ENCODE measurements around the gene ATG101.
A peak's percentile ranks its signal among the peaks of the same experiment; 100 is the strongest.
"Not testable (repeated sequence)": the region's sequence is repeated elsewhere in the genome, so short reads cannot be mapped to it uniquely, and the experiment has no call there.

The ATG101 gene

DNA sequence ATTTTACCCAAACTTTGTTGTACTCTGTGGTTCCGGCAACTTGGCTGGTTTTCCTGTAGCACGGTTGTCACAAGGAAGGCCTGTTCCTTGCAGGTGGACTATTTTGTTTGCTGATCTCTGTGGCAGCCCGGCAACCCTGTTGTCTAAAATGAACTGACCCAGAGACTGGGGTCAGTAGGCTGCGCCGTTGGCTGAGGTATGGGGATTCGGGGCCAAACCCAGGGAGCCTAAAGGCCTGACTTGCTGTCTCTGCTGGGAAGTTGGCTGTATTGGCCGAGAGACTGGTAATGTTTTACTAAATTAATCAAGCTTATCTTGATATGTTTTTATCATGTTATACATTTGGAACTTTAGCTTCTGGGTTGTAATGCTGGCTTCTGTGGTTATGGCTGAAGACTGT, 23.6 kb downstream of the ATG101 start:
- POLR2A ChIA-PET: interaction anchor here (0.7 kb wide), 1 partner anchor 64 kb away, joined by 3 read pairs; no protein-coding TSS in a partner anchor
- DNase-seq (ENCODE audit: extremely low spot score): no peak
- CTCF ChIA-PET: interaction anchor here (2.1 to 2.3 kb wide), 3 partner anchors 9 to 68 kb away, joined by 8 to 22 read pairs (median 14); no protein-coding TSS in a partner anchor
- TF ChIP-seq, protein P1, sequence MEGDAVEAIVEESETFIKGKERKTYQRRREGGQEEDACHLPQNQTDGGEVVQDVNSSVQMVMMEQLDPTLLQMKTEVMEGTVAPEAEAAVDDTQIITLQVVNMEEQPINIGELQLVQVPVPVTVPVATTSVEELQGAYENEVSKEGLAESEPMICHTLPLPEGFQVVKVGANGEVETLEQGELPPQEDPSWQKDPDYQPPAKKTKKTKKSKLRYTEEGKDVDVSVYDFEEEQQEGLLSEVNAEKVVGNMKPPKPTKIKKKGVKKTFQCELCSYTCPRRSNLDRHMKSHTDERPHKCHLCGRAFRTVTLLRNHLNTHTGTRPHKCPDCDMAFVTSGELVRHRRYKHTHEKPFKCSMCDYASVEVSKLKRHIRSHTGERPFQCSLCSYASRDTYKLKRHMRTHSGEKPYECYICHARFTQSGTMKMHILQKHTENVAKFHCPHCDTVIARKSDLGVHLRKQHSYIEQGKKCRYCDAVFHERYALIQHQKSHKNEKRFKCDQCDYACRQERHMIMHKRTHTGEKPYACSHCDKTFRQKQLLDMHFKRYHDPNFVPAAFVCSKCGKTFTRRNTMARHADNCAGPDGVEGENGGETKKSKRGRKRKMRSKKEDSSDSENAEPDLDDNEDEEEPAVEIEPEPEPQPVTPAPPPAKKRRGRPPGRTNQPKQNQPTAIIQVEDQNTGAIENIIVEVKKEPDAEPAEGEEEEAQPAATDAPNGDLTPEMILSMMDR (IDR thresholded peaks at IDR 0.05; ENCODE audit: control extremely low read depth, extremely low read depth, low read depth, missing control alignments): no peak

DNA sequence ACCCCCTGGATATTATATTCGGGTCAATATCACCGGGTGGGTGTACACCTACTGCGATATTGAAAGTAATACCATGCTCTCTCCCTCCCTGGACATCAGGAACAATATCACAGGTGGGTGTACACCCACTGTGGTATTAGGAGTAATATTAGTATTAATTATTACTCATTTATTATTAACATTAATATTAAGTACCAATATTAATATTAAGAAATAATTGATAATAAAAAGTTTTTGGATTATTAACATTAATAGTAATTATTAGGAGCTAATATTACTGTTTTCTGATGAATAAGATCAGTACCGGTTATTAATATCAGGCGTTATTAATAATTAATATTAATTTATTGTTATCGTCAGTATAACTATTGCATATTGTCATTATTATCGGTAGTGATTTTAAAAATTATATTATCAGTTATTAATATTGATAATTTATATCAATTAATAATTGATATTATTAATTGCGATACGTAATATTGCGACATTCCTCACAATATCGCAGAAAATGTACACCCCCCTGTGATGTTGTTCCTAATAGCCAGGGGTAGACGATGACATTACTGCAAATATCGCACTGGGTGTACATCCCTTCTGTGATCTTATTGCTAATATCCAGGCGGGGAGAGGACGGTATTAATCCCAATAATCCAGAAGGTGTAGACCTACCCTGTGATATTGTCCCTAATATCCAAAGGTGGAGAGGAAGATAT, 26.7 kb downstream of the ATG101 start:
- CTCF ChIA-PET: no interaction called here
- no peak for DNase-seq (ENCODE audit: extremely low spot score)
- TF ChIP-seq, protein P1 (IDR thresholded peaks at IDR 0.05; ENCODE audit: control extremely low read depth, extremely low read depth, low read depth, missing control alignments): no peak
- POLR2A ChIA-PET: no interaction called here

DNA sequence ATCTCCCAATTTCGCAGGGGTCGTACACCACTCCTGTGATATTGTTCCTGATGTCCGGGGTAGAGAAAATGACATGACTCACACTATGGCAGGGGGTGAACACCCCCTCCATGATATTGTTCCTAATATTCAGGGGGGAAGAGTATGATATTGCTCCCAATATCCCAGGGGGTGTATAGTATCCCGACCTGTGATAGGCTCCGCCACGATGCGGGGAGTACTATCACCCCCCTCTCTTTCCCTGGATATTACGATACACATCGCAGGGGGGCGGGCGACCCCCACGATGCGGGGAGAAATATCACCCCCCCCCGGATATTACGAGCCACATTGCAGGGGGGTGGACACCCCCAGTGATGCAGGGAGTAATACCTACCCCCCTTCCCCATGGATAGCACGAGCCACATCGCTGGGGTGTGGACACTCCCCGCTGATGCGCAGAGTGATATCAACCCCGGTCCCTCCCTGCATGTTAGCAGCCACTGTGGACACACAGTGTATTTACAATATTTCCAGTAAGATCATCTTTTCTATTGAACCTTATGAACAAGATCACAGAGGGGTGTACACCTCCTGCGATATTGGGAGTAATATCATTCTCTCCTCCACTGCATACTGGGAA, 27.4 kb downstream of the ATG101 start:
- TF ChIP-seq, protein P1 (IDR thresholded peaks at IDR 0.05; ENCODE audit: control extremely low read depth, extremely low read depth, low read depth, missing control alignments): no peak
- POLR2A ChIA-PET: no interaction called here
- CTCF ChIA-PET: no interaction called here
- DNase-seq (ENCODE audit: extremely low spot score): no peak

DNA sequence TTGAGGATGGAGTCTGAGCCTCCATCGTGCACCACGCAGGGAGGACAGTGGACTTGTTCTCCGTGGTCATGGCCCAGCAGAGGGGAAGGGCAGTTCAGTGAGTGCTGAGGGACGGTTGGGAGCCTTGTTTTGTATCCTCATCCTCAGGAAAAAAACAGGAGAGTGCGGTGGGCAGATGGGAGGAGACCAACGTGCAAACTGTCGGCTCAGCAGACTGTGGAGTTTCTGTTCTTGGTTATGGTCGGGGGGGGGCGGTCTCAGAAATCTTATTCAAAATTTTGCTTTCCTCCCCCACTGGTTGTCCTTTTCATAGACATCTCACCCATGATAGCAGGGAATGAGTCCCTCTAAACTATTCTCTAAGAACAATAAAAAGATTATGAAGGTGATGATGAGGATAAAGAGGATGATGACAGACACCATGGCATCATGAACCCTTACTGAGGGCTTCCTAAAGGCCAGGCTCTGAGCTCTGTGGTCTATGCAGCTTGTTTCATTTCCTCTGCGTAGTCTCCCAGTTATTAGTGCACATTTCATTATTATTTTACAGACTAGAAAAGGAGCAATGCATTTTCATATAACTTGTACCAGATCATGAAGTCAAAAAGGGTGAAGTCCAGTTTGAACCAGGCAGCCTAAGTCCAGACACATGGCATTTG, 34.8 kb downstream of the ATG101 start:
- CTCF ChIA-PET: interaction anchor here (1.2 to 4.0 kb wide), 8 partner anchors 12 to 101 kb away, joined by 3 to 17 read pairs (median 6); no protein-coding TSS in a partner anchor
- POLR2A ChIA-PET; DNase-seq (ENCODE audit: extremely low spot score): not testable (repeated sequence)

DNA sequence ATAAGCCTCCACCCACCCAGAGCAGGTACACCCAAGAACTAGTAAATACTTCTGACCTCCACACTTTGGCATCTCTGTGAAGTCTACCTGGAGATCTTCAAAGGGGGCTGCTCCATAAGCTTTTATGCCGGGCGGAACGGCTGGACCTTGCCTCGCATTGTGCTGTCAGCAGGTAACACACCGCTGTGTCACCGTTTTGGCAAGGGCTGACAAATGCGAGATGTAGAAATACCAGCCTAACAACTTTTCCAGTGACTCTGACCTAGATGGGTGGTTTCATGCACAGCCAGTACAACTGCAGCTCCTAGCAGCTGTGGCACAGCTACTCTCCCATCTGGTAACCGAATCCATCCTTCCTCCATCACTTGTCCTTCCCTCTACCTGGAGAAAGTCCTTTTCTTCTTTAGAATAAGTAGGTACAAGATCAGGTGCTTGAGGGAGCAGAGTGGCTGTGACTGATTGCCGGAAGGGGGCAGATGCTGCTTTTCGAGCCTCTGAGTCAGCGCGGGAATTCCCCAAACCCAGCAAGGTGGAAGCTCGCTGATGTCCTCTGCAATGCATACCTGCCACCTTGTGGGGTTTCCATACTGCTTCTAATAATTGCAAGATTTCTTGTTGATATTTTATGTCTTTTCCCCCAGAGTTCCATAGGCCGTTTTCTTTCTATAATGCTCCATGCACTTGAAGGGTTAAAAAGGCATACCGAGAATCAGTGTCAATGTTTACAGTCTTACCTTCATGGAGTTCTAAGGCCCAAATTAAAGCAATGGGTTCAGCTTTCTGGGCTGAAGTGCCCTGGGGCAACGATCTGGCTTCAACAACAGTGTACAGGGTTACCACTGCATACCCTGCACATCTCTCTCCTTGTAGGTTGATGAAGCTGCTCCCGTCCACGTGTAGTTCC, 46.7 kb downstream of the ATG101 start:
- POLR2A ChIA-PET; DNase-seq (ENCODE audit: extremely low spot score): not testable (repeated sequence)
- CTCF ChIA-PET: interaction anchor here (0.9 to 5.3 kb wide), 18 partner anchors 9 to 136 kb away, joined by 3 to 157 read pairs (median 6); partner anchors contain the start of gene ATG101
- TF ChIP-seq, protein P1 (IDR thresholded peaks at IDR 0.05; ENCODE audit: control extremely low read depth, extremely low read depth, low read depth, missing control alignments): peak; percentile 27

DNA sequence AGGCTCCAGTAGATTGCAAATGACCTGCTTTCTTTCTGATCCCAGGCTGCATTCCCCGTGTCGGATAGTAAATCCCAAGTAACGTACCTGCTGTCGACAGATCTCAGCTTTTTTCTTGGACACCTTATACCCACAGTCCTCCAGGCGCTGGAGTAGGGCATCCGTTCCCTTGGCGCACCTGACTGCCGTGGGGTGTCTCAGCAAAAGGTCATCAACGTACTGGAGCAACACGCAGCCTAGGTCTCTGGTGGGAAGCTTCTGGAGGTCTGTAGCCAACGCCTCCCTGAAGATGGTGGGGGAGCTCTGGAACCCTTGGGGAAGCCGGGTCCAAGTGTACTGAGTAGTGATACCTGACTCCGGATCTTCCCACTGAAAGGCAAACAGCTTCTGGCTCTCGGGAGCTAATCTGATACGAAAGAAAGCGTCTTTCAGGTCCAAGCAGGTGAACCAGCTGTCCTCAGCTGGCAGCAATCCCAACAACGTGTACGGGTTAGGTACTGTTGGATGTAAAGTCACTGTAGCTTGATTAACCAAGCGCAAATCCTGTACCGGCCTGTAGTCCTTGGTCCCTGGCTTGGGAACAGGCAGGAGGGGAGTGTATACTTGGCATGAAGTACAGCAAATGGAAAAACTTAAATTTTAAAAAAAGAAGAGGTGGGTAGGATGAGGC, 48.2 kb downstream of the ATG101 start:
- POLR2A ChIA-PET; DNase-seq (ENCODE audit: extremely low spot score): not testable (repeated sequence)
- CTCF ChIA-PET: interaction anchor here (0.8 to 5.3 kb wide), 13 partner anchors 11 to 137 kb away, joined by 3 to 157 read pairs (median 6); no protein-coding TSS in a partner anchor

Data from GM10248 (cell line).